Activated naive CD8-positive, alpha-beta T cell (primary cell): ENCODE data around the gene C1QTNF6.
"Not testable (repeated sequence)": the region's sequence is repeated elsewhere in the genome, so short reads cannot be mapped to it uniquely, and the experiment has no call there.

Source experiments
- H3K27ac Mint-ChIP-seq: one replicate; pipeline ENCODE4 v1.8.0; 2021; ENCODE audit warnings: mixed read lengths
- H3K27me3 Mint-ChIP-seq: one replicate; pipeline ENCODE4 v1.8.0; 2021; ENCODE audit warnings: mixed read lengths
- H3K36me3 Mint-ChIP-seq: one replicate; pipeline ENCODE4 v1.8.0; 2021; ENCODE audit warnings: mixed read lengths
- H3K4me1 Mint-ChIP-seq: one replicate; pipeline ENCODE4 v1.8.0; 2021; ENCODE audit warnings: low read depth, mixed read lengths
- H3K4me3 Mint-ChIP-seq: one replicate; pipeline ENCODE4 v1.8.0; 2021; ENCODE audit warnings: mild to moderate bottlenecking, mixed read lengths
- H3K9me3 Mint-ChIP-seq: one replicate; pipeline ENCODE4 v1.8.0; 2021; ENCODE audit warnings: low read depth, mixed read lengths

The C1QTNF6 gene

DNA sequence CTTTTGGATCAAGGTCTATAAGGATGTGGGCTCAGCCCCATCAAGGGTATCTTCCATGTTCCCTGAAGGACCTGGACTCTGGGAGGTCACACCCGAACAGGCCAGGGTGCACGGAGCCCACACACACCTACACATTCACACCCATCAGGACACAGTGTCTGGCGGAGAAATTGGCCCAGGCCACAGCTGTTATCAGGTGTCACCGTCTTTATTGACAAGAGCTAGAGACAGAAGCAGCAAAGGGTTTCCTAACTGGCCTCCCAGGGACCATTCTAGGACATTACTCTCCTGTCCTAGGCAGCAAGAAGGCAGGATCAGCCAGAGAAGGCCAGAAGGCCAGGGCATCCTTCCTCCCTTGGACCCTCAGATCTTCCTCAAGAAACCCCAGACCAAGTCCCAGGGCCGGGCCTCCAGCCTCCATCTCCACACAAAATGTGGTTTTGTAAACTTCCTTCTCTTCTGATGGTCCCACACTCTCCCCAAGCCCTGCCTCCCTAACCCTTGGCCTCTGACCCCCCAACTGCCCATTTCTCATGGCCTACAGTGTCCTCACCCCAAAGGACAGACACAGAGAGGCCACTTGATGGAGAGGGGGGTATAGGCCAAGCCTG, 16.1 kb upstream of the C1QTNF6 start:
- Mint-ChIP-seq H3K27me3 (no peaks in the 10 kb centered on the region), H3K27ac (peak overlapping the region; percentile 50), H3K4me1 (peaks cover 48% of the 10 kb centered on the region), H3K9me3 (no peaks in the 10 kb centered on the region), H3K36me3 (no peaks in the 10 kb centered on the region), H3K4me3 (no peak overlapping the region)

DNA sequence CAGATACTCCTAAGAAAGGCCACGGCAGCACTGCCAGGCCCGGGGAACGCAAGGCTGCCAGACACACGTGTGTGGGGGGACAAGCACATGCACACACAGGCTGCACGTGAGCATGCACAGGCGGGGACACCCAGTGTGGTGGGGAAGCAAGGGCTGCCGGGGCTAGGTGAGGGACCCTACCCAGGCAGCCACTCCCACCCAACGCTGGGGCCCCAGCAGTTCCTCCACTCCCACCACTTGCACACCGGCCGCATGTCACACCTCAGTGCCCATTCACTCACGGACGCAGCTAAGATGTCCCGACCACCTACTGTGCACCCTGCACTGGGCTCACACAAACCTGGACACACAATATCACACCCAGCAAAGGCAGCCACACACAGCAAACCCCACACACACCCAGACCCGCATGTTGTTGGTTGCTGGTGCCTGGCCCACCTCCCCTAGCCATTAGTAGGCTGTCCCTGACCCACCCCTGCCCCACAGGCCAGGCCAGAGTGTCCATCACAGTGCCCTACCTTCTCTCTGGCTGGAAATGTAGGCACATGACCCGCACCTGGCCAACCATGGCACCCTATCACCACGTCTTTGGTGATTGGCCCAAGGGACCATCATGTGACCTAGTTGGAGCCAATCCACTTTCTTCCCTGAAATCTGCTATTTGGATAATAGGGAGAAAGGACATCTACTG, 15.5 kb upstream of the C1QTNF6 start:
- Mint-ChIP-seq H3K9me3 (no peaks in the 10 kb centered on the region), H3K4me1 (peaks cover 41% of the 10 kb centered on the region), H3K27ac (no peak overlapping the region), H3K27me3 (no peaks in the 10 kb centered on the region), H3K4me3 (no peak overlapping the region), H3K36me3 (no peaks in the 10 kb centered on the region)

DNA sequence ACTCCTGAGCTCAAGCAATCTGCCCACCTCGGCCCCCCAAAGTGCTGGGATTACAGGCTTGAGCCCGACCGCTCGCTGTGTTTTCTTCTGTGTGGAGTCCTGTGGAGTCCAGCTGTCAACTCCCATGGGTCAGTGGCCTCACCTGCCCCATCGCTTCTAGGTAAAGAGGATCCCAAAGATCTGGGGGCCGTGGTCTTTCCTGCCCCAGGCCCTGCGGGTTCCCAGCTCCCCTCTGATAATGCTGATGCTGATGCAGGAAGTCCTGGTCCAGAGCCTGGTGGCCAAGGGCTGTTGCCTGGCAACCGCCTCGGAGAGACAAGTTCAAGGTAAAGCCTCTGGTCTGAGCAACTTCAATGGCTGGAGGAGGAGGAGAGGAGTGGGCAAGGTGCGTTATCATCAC, 14.7 kb upstream of the C1QTNF6 start:
- H3K4me1 Mint-ChIP-seq, result peaks cover 41% of the 10 kb centered on the region
- no peaks in the 10 kb centered on the region for H3K27me3 Mint-ChIP-seq
- no peaks in the 10 kb centered on the region for H3K9me3 Mint-ChIP-seq
- H3K36me3 Mint-ChIP-seq, result no peaks in the 10 kb centered on the region
- no peak overlapping the region for H3K4me3 Mint-ChIP-seq
- no peak overlapping the region for H3K27ac Mint-ChIP-seq

DNA sequence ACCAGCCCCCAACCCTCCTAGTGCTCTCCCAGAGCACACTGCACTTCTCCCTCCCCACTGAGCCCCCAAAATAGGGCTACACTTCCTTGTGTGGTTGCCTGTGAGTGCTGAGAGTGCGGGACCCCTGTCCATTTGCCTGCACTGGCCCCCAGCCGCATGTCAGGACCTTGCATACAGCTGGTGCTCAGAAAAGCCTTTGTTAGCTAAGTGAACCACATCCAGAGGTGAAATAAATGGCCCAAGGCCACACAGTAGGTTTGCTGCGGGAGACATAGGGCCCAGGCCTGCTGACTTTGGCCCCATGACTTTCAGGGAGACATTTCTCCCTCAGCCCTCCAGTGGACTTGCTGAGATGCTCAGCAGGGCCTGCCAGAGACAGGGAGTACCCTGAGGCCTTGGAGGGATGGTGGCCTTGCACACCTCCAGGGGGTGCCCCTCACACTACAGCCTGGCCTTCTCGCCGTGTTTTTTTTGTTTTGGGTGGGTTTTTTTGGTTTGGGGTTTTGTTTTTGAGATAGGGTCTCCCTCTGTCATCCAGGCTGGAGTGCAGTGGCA, 14.0 kb upstream of the C1QTNF6 start:
- H3K4me3 Mint-ChIP-seq, result no peak overlapping the region
- H3K9me3 Mint-ChIP-seq, result no peaks in the 10 kb centered on the region
- no peaks in the 10 kb centered on the region for H3K36me3 Mint-ChIP-seq
- H3K4me1 Mint-ChIP-seq, result peaks cover 43% of the 10 kb centered on the region
- no peaks in the 10 kb centered on the region for H3K27me3 Mint-ChIP-seq
- peak overlapping the region; percentile 50 for H3K27ac Mint-ChIP-seq

DNA sequence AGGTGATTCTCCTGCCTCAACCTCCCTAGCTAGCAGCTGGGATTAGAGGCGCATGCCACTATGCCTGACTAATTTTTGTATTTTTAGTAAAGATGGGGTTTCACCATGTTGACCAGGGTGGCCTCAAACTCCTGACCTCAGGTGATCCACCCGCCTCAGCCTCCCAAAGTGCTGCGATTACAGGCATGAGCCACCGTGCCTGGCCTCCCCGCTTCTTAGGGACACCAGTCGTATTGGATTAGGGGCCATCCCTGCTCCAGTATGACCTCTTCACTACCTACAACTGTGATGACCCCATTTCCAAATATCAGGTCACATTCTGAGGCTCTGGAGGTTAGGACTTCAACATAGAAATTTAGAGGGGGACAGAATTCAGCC, 13.4 kb upstream of the C1QTNF6 start:
- H3K27me3 Mint-ChIP-seq, H3K36me3 Mint-ChIP-seq, H3K4me3 Mint-ChIP-seq, H3K9me3 Mint-ChIP-seq: not testable (repeated sequence)
- Mint-ChIP-seq H3K27ac (peak overlapping the region; percentile 50), H3K4me1 (peaks cover 43% of the 10 kb centered on the region)

DNA sequence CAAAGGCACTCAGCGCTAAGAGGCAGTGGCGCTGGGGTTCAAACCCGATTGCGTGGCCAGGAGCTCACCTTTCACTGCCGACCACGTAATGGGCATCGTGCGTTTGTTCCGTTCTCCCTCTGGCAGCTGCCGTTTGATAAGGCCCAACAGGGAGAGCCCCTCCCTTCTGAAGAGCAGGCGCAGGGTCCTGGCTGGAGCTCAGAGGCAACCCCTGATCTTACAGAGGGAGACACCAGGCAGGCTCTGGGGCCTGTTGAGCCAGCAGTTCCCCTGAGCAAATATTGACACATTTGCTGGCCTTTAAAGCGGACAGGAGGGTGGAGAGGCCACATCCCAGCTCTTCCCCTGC, 11.7 kb upstream of the C1QTNF6 start:
- Mint-ChIP-seq H3K4me3 (peak overlapping the region; percentile 87), H3K27me3 (no peaks in the 10 kb centered on the region), H3K9me3 (no peaks in the 10 kb centered on the region), H3K27ac (peak overlapping the region; percentile 87), H3K36me3 (no peaks in the 10 kb centered on the region), H3K4me1 (peaks cover 43% of the 10 kb centered on the region)

DNA sequence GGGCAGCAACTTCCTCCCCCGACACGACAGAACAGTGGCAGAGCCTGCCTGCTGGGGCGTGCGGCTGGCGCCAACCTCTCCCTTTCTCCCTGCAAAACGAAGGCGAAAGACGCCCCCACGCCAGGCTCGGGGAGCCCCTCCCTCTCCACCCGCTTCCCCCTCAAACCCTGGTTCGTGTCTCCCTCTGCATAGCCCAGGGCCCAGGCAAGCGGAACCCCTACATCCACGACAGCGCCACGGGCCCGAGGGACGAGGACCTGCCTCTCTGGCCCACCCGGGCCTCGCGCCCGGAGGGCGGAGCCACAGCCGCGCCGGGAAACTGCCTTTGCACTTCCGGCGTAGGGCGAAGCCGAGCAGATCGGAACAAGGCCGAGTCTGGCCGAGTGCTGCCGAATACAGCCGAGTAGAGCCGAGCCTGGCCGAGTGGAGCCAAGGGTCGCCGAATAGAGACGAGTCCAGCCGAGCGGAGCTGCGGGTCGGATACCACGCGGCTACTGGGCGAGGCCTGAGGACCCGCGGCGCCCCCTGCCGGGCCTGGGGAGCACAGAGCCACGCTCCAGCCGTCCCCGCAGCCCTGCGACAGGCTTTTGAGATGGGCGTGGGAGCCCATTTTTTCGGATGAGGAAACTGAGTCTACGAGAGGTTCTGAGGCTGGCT, 11.2 kb upstream of the C1QTNF6 start:
- Mint-ChIP-seq H3K4me1 (peaks cover 44% of the 10 kb centered on the region), H3K27ac (peak overlapping the region; percentile 87), H3K4me3 (peak overlapping the region; percentile 87), H3K36me3 (no peaks in the 10 kb centered on the region), H3K9me3 (no peaks in the 10 kb centered on the region), H3K27me3 (no peaks in the 10 kb centered on the region)

DNA sequence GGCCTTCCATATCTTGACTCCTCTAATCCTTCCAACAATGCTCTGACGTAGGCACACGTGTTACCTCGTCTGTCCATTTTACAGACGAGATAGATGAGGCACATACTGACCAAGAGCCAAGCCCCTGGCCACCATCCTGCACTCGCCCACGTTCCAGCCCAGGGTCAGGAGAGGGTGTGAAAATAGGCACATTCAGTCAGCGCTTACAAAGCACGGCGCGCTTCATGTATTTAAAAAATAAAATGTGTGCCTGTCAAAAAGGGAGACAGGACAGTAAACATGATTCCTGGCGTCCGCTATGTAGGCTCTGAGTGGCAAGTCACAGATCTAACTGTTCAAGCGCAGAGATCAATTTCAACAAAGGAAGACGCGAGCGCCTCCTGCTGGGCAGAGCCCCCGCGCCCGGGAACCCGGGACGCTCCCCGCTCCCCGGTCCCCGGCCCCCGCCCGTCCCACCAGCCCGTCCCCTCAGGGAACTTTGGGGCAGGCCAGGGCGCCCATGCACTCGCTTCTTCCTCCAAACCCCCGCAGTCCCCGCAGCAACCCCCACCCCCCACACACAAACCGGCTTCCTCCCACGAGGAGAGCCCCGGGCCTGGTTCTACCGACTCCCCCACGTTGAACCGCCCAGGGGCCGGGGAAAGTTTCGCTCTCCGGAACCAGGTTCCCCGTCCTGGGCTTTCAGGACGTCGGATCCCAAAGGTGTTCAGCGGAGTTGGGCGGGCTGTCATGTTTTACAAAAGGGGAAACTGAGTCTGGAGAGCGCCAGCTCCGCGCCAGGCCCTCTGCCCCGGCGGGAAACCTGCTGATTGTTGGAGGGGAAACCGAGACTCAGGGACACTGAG, 10.4 kb upstream of the C1QTNF6 start:
- Mint-ChIP-seq H3K27ac (peak overlapping the region; percentile 96), H3K4me1 (peaks cover 51% of the 10 kb centered on the region), H3K36me3 (no peaks in the 10 kb centered on the region), H3K27me3 (no peaks in the 10 kb centered on the region), H3K4me3 (peak overlapping the region; percentile 87), H3K9me3 (no peaks in the 10 kb centered on the region)

DNA sequence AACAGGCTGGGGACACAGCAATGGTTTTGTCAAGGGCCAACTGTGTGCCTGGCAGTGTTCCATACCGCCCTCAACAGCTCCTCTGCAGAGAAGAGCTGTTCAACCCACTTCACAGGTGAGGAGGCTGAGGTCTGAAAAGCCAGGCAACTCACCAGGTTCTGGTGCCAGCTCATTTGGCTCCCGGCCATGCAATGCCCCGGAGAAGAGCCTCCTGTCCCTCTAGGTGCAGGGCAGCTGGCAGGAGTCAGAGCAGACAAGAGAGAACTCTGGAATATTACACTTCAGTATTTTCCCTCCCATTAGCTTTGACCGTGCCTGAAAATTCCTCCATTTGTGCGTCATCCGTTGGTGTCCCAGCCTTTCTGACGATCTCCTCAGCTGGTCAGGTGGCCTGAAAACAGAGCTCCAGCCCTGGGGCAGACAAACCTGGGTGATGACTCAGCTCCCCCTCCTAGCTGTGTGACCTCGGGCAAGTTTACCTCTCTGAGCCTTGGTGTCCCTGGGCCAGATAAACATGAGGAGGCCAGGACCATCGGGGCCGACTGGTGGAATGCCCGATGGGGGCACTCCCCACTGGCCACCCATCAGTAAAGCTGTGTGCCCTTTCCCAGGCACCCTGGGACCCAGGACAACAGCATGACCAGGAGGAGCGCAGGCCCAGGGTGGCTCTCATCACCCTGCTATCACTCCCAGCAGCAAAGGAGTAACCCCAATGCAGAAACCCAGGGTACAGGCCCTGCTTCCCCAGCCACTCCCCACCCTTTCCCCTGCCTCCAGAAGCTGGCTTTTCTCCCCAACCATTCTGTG, 9.6 kb upstream of the C1QTNF6 start:
- Mint-ChIP-seq H3K4me3 (peak overlapping the region; percentile 87), H3K27me3 (no peaks in the 10 kb centered on the region), H3K4me1 (peaks cover 58% of the 10 kb centered on the region), H3K27ac (peak overlapping the region; percentile 96), H3K9me3 (no peaks in the 10 kb centered on the region), H3K36me3 (no peaks in the 10 kb centered on the region)

DNA sequence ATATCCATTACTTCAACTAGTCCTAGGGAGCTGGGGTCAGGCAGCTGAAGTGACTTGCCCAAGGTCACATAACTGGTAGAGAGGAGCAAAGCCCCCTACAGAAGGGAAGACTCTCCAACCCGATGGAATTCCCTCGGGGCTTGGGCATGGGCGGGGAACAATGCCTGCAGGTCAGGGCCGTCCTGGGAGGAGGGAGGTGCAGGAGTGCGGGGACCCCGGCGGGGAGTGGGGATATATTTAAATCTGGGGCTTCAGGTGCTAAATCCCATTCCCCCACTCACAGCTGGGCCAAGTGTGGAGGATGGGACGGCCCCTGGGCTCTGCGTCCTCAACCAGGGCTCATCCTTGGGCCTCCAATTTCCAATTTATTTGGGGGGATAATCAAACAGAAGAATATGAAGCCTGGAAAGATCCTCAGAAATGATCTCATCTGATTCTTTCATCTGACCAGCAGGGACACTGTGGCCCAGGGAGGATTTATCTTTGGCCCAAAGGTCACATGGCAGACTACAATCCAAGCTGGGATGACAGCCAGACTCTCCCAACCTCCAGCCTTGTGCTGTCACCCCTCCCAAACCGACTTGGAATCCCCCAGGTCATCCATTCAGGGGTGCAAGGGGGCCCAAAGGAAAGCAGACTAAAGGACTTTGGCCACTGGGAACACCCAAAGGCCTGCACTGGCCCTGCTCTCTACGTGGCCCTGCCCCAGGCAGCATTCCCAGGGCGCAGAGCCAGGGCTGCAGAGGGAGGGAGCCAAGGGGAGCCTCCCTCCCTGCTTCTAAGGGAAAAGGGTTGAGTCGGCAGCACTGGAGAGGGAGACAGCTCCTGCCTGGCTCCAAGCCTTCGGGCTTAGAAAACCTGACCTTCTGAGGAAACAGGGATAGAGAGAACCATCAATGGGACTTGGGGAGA, 8.7 kb upstream of the C1QTNF6 start:
- Mint-ChIP-seq H3K27ac (no peak overlapping the region), H3K4me3 (no peak overlapping the region), H3K9me3 (no peaks in the 10 kb centered on the region), H3K36me3 (no peaks in the 10 kb centered on the region), H3K27me3 (no peaks in the 10 kb centered on the region), H3K4me1 (peaks cover 60% of the 10 kb centered on the region)

DNA sequence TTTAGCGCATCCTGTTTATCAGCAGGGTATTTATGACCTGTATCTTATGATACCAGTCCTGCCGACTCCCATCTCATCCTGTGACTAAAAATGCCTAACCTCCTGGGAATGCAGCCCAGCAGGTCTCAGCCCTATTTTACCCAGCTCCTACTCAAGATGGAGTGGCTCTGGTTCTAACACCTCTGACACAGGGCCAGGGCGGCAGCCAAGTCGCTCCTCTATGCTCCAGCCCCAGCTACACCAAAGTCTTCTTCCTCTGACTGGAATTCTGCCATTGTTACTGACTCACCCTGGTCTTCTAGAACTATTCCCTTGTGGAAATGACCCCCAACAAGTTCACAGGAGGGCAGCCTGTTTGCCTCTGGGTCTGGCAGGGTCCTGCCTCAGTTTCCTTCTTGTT, 7.9 kb upstream of the C1QTNF6 start:
- H3K27ac Mint-ChIP-seq, result peak overlapping the region; percentile 34
- no peaks in the 10 kb centered on the region for H3K27me3 Mint-ChIP-seq
- peaks cover 55% of the 10 kb centered on the region for H3K4me1 Mint-ChIP-seq
- H3K36me3 Mint-ChIP-seq, result no peaks in the 10 kb centered on the region
- H3K9me3 Mint-ChIP-seq, result no peaks in the 10 kb centered on the region
- H3K4me3 Mint-ChIP-seq, result no peak overlapping the region

DNA sequence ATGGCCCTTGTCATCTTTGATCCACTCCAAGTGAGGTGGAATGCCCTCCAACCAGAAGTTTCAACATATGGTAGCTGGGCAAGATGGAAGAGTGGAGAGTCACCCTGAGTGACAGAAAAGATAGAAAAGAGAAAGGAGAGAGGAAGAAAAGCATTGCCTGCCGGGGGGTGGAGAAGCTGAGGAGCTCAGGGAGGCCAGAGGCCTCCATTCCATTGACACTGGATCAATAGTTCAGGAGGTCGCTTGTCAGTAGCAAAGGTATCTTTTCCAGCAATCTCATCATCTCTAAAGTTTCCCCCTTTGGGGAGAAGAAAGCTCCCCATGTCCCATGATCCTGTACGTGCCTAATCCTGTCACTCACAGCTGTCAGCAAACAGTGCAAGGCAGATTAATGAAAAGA, 6.7 kb upstream of the C1QTNF6 start:
- H3K27me3 Mint-ChIP-seq, result no peaks in the 10 kb centered on the region
- H3K27ac Mint-ChIP-seq, result peak overlapping the region; percentile 61
- no peaks in the 10 kb centered on the region for H3K36me3 Mint-ChIP-seq
- peak overlapping the region; percentile 20 for H3K4me3 Mint-ChIP-seq
- no peaks in the 10 kb centered on the region for H3K9me3 Mint-ChIP-seq
- peaks cover 50% of the 10 kb centered on the region for H3K4me1 Mint-ChIP-seq

DNA sequence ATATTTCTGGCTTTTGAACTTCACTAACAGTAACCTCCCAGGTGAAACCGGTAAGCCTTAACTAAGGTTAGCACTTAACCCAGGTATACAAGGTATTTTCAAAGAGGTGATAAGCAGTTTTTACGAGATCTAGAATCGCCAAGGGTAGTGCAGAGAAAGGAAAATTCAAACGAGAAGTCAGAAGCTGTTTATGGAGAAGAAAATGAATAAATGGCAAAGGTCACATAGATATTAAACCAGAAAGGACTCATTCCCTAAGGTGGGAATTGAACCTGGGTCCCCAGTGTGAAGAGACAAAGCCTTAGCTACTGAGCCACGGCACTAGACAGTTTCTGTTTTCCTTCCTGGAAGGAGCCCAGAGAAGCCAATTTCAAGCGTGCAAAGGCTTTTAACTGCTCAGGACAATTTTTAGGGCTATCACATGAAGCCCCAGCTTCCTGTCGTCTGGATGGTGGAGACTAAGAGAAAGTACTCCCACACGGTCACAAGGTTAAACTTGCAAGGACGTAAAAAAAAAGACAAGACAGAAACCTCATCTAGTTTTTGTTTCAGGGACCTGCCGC, 5.7 kb upstream of the C1QTNF6 start:
- Mint-ChIP-seq H3K4me3 (peak overlapping the region; percentile 69), H3K27ac (peak overlapping the region; percentile 84), H3K4me1 (peaks cover 56% of the 10 kb centered on the region), H3K36me3 (no peaks in the 10 kb centered on the region), H3K27me3 (no peaks in the 10 kb centered on the region), H3K9me3 (no peaks in the 10 kb centered on the region)
